Keratinocyte (primary cell): ENCODE results near the gene OGG1. TPM values are rescaled to one million over a fixed set of nuclear protein-coding genes. Genes with fewer than 3 reads are reported as not detected.

ENCODE experiments used
- DNase-seq: peaks from one replicate; pipeline ENCODE4 v3.0.0-alpha.2; 2011; ENCODE audit warnings: low read depth, missing footprints, low spot score
- FAIRE-seq: peaks from 2 replicates; lab custom pipeline; 2011; peaks lifted over from hg19 to GRCh38; lab: Jason Lieb, UNC
- H2AFZ ChIP-seq: 2 replicates; pipeline ENCODE4 v1.6.0; 2012; ENCODE audit warnings: low read length, control low read depth, inconsistent platforms; ENCODE audit not compliant: control insufficient read depth
- H3K27ac ChIP-seq: 2 replicates; pipeline ENCODE4 v1.5.1; 2011; ENCODE audit warnings: low read length; ENCODE audit not compliant: control insufficient read depth, insufficient read depth
- H3K27me3 ChIP-seq: 3 replicates; pipeline ENCODE4 v1.6.0; 2011; ENCODE audit warnings: low read length; ENCODE audit not compliant: control insufficient read depth, insufficient read depth; ENCODE audit errors: extremely low read depth
- H3K36me3 ChIP-seq, 2 experiments: 2 replicates in 1 of 2; 3 replicates in 1 of 2; pipeline ENCODE4 v1.5.1; 2011; ENCODE audit warnings: low read length in 2 of 2, mild to moderate bottlenecking in 1 of 2; ENCODE audit not compliant: control insufficient read depth in 2 of 2, insufficient read depth in 2 of 2; ENCODE audit errors: extremely low read depth in 1 of 2
- H3K4me1 ChIP-seq: 3 replicates; pipeline ENCODE4 v1.5.1; 2011; ENCODE audit warnings: low read length; ENCODE audit not compliant: control insufficient read depth, insufficient read depth; ENCODE audit errors: extremely low read depth
- H3K4me2 ChIP-seq: 3 replicates; pipeline ENCODE4 v1.6.0; 2011; ENCODE audit warnings: low read depth, low read length; ENCODE audit not compliant: control insufficient read depth, insufficient read depth; ENCODE audit errors: extremely low read depth
- H3K4me3 ChIP-seq, 3 experiments: fragments of 200-600 bp in 1 of 3; sonication (generic) in 1 of 3; 2 replicates in 2 of 3; 3 replicates in 1 of 3; pipeline ENCODE4 v1.5.1; 2011 to 2016; ENCODE audit warnings: low read length in 3 of 3, mild to moderate bottlenecking in 3 of 3, control low read depth in 2 of 3, inconsistent platforms in 1 of 3, low read depth in 1 of 3, mixed read lengths in 1 of 3, mixed run types in 1 of 3, moderate library complexity in 1 of 3; ENCODE audit not compliant: control insufficient read depth in 2 of 3, insufficient read depth in 2 of 3; ENCODE audit errors: extremely low read depth in 1 of 3
- H3K79me2 ChIP-seq: 2 replicates; pipeline ENCODE4 v1.6.0; 2012; ENCODE audit warnings: low read length; ENCODE audit not compliant: control insufficient read depth, insufficient read depth
- H3K9ac ChIP-seq: 3 replicates; pipeline ENCODE4 v1.6.0; 2011; ENCODE audit warnings: low read length; ENCODE audit not compliant: control insufficient read depth, insufficient read depth; ENCODE audit errors: extremely low read depth
- H3K9me1 ChIP-seq: 3 replicates; pipeline ENCODE4 v1.6.0; 2011; ENCODE audit warnings: low read length; ENCODE audit not compliant: control insufficient read depth, insufficient read depth; ENCODE audit errors: extremely low read depth
- H3K9me3 ChIP-seq: 2 replicates; pipeline ENCODE4 v1.5.1; 2012; ENCODE audit warnings: low read depth, low read length; ENCODE audit not compliant: control insufficient read depth
- H4K20me1 ChIP-seq: 3 replicates; pipeline ENCODE4 v1.6.0; 2011; ENCODE audit warnings: low read length; ENCODE audit not compliant: control insufficient read depth, insufficient read depth; ENCODE audit errors: extremely low read depth
- CTCF ChIP-seq, 3 experiments: IDR thresholded peaks in 1 of 3; conservative IDR thresholded peaks in 1 of 3; optimal IDR thresholded peaks in 1 of 3; 2 replicates in 2 of 3; 3 replicates in 1 of 3; pipeline versions ENCODE3 to v1.5.1; 2011; ENCODE audit warnings: low read length in 3 of 3, mild to moderate bottlenecking in 3 of 3, moderate library complexity in 2 of 3, control low read depth in 1 of 3, inconsistent platforms in 1 of 3; ENCODE audit not compliant: insufficient read depth in 2 of 3; ENCODE audit errors: extremely low read depth in 1 of 3
- EZH2 ChIP-seq: IDR thresholded peaks from one replicate; pipeline ENCODE4 v1.6.1; 2012; ENCODE audit warnings: inconsistent platforms, mild to moderate bottlenecking, low read length, moderate library complexity
- dilution Hi-C: fragments of 300-500 bp; cut with MboI; formaldehyde crosslinking; loops from one replicate; pipeline ENCODE4 v1.7.0; 2020; ENCODE audit warnings: low sequenced_read_pairs; ENCODE audit not compliant: extremely low pct_ligation_motif_present
- polyA plus RNA-seq, 5 experiments: library from polyadenylated mRNA; depleted of rRNA in 3 of 5; stranded (reverse) in 3 of 5; stranded (forward) in 1 of 5; unstranded in 1 of 5; fragments of >200 nt; gene quantifications; 1 replicate in 1 of 5; 2 replicates in 3 of 5; 3 replicates in 1 of 5; pipeline versions ENCODE4 v1.2.1 to v1.2.3, GENCODE V29; 2011 to 2012; ENCODE audit warnings: missing spikeins in 2 of 5, low read depth in 1 of 5, low replicate concordance in 1 of 5

Gene OGG1
- polyA plus RNA-seq, 1 donor (not counting 4 experiments of a cell fraction or from before 2014, with no cell fraction given) = 17.5 TPM

- Histone ChIP-seq H3K9me1 (no peaks in the 10 kb centered on the region), H3K4me2 (no peak overlapping the region), H3K27me3 (no peaks in the 10 kb centered on the region), H3K4me3 (no peak overlapping the region), H4K20me1 (no peaks in the 10 kb centered on the region), H3K9me3 (no peaks in the 10 kb centered on the region), H3K36me3 (no peaks in the 10 kb centered on the region), H3K4me1 (peaks cover 3% of the 10 kb centered on the region), H2AFZ (no peak overlapping the region), H3K27ac (no peak overlapping the region), H3K79me2 (no peaks in the 10 kb centered on the region), H3K9ac (no peak overlapping the region)
- dilution Hi-C loops = no loop called here
- no peak for FAIRE-seq
- TF ChIP-seq EZH2 = no peak
- no peak for TF ChIP-seq CTCF (optimal IDR thresholded peaks at IDR 0.05 in 1 of 3, IDR thresholded peaks at IDR 0.05 in 1 of 3, conservative IDR thresholded peaks at IDR 0.05 in 1 of 3; ENCODE audit: extremely low read depth in 1 of 3, insufficient read depth in 2 of 3, low read length in 3 of 3)
- DNase-seq = no peak
These were observed 32.8 kb upstream of the OGG1 start for GRCh38 chr3:9716801-9717555.

- no peak overlapping the region for H2AFZ ChIP-seq
- no peak overlapping the region for H3K9ac ChIP-seq
- H3K4me2 ChIP-seq = no peak overlapping the region
- no peaks in the 10 kb centered on the region for H3K27me3 ChIP-seq
- H4K20me1 ChIP-seq = no peaks in the 10 kb centered on the region
- no peak overlapping the region for H3K27ac ChIP-seq
- H3K79me2 ChIP-seq = no peaks in the 10 kb centered on the region
- dilution Hi-C loops = no loop called here
- FAIRE-seq = no peak
- no peaks in the 10 kb centered on the region for H3K36me3 ChIP-seq
- no peak overlapping the region for H3K4me3 ChIP-seq
- H3K9me1 ChIP-seq = no peaks in the 10 kb centered on the region
- no peaks in the 10 kb centered on the region for H3K9me3 ChIP-seq
- TF ChIP-seq EZH2 = no peak
- TF ChIP-seq CTCF (optimal IDR thresholded peaks at IDR 0.05 in 1 of 3, IDR thresholded peaks at IDR 0.05 in 1 of 3, conservative IDR thresholded peaks at IDR 0.05 in 1 of 3; ENCODE audit: extremely low read depth in 1 of 3, insufficient read depth in 2 of 3, low read length in 3 of 3) = no peak
- no peak for DNase-seq
- H3K4me1 ChIP-seq = peaks cover 3% of the 10 kb centered on the region
These were observed 32.2 kb upstream of the OGG1 start for GRCh38 chr3:9717563-9717962.
